Stimulated activated CD8-positive, alpha-beta memory T cell treated with anti-CD3 and anti-CD28 coated beads, Interleukin-4, amount 100 ng/mL, for 4 hours (primary cell): ENCODE results near the gene MIPEP.

Experiments
- DNase-seq, 2 donors: peaks; one replicate each; pipeline ENCODE4 v3.0.0-alpha.2; 2020; ENCODE audit warnings: low read depth in 2 of 2, low spot score in 1 of 2

The MIPEP gene

GRCh38 chr13:23811366-23812062 is 77.7 kb downstream of the MIPEP start:
- no peak for DNase-seq

GRCh38 chr13:23810685-23811240 is 78.4 kb downstream of the MIPEP start:
- no peak for DNase-seq

GRCh38 chr13:23808803-23809202 is 80.4 kb downstream of the MIPEP start:
- no peak for DNase-seq

- no peak for DNase-seq
Observed at GRCh38 chr13:23806874-23807526, 82.2 kb downstream of the MIPEP start.

GRCh38 chr13:23805821-23806220 is 83.4 kb downstream of the MIPEP start:
- DNase-seq: no peak

GRCh38 chr13:23805122-23805521 is 84.1 kb downstream of the MIPEP start:
- DNase-seq: no peak

GRCh38 chr13:23804166-23804565 is 85.0 kb downstream of the MIPEP start:
- no peak for DNase-seq

- no peak for DNase-seq
Observed at GRCh38 chr13:23801141-23801540, 88.1 kb downstream of the MIPEP start.

GRCh38 chr13:23799945-23800344 is 89.3 kb downstream of the MIPEP start:
- DNase-seq: no peak

- DNase-seq: no peak
Observed at GRCh38 chr13:23797276-23797903, 91.8 kb downstream of the MIPEP start.

- DNase-seq: no peak
Observed at GRCh38 chr13:23796551-23796950, 92.6 kb downstream of the MIPEP start.

- DNase-seq: no peak
Observed at GRCh38 chr13:23794267-23795161, 94.7 kb downstream of the MIPEP start.

- no peak for DNase-seq
Observed at GRCh38 chr13:23793711-23794110, 95.5 kb downstream of the MIPEP start.

- no peak for DNase-seq
Observed at GRCh38 chr13:23792680-23793079, 96.5 kb downstream of the MIPEP start.

- no peak for DNase-seq
Observed at GRCh38 chr13:23790577-23791170, 98.5 kb downstream of the MIPEP start.

GRCh38 chr13:23789576-23790346 is 99.4 kb downstream of the MIPEP start:
- DNase-seq: no peak

GRCh38 chr13:23788459-23788858 is 100.7 kb downstream of the MIPEP start:
- DNase-seq: no peak

GRCh38 chr13:23787464-23787863 is 101.7 kb downstream of the MIPEP start:
- DNase-seq: no peak

- DNase-seq: no peak
Observed at GRCh38 chr13:23786607-23787006, 102.6 kb downstream of the MIPEP start.

- DNase-seq: no peak
Observed at GRCh38 chr13:23778879-23779278, 110.3 kb downstream of the MIPEP start.
